ENCODE data around the gene FER.

FER gene

GRCh38 chr5:108715408-108715807, 32.3 kb upstream of the FER start:
- DNase-seq (ENCODE audit: low read depth) = no peak
- TF ChIP-seq CTCF (IDR thresholded peaks at IDR 0.05; ENCODE audit: low read depth, low read length, missing control alignments) = no peak
- no peak overlapping the region for H3K4me3 ChIP-seq (ENCODE audit: low read depth, low read length)

GRCh38 chr5:108720391-108720790, 27.3 kb upstream of the FER start:
- DNase-seq (ENCODE audit: low read depth) = no peak
- H3K4me3 ChIP-seq (ENCODE audit: low read depth, low read length) = no peak overlapping the region
- no peak for TF ChIP-seq CTCF (IDR thresholded peaks at IDR 0.05; ENCODE audit: low read depth, low read length, missing control alignments)

GRCh38 chr5:108726446-108727235, 21.1 kb upstream of the FER start:
- H3K4me3 ChIP-seq (ENCODE audit: low read depth, low read length) = no peak overlapping the region
- no peak for DNase-seq (ENCODE audit: low read depth)
- TF ChIP-seq CTCF (IDR thresholded peaks at IDR 0.05; ENCODE audit: low read depth, low read length, missing control alignments) = no peak

- no peak for DNase-seq (ENCODE audit: low read depth)
- peak overlapping the region; percentile 74 for H3K4me3 ChIP-seq (ENCODE audit: low read depth, low read length)
- TF ChIP-seq CTCF (IDR thresholded peaks at IDR 0.05; ENCODE audit: low read depth, low read length, missing control alignments) = no peak
Observed at GRCh38 chr5:108727236-108727650, 20.5 kb upstream of the FER start.

- TF ChIP-seq CTCF (IDR thresholded peaks at IDR 0.05; ENCODE audit: low read depth, low read length, missing control alignments) = no peak
- DNase-seq (ENCODE audit: low read depth) = no peak
- peak overlapping the region; percentile 74 for H3K4me3 ChIP-seq (ENCODE audit: low read depth, low read length)
Observed at GRCh38 chr5:108727651-108728565, 19.8 kb upstream of the FER start.

- H3K4me3 ChIP-seq (ENCODE audit: low read depth, low read length) = peak overlapping the region; percentile 74
- no peak for TF ChIP-seq CTCF (IDR thresholded peaks at IDR 0.05; ENCODE audit: low read depth, low read length, missing control alignments)
- no peak for DNase-seq (ENCODE audit: low read depth)
Observed at GRCh38 chr5:108728566-108729241, 19.0 kb upstream of the FER start.
